ENCODE data around the gene ITGAD.

ITGAD gene

DNA sequence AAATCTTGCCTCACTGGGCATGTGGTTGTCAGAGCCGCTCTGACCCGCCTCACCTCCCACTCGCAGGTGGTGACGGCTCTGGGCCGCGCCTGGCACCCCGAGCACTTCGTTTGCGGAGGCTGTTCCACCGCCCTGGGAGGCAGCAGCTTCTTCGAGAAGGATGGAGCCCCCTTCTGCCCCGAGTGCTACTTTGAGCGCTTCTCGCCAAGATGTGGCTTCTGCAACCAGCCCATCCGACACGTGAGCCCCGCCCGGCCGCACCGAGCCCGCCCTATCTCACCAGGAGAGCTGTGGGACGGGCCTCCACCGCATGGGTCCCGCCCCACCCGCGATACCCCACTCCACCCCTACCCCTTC lies 82.8 kb downstream of the ITGAD start:
- DNase-seq (ENCODE audit: low read depth in 2 of 2) = no peak

All from stimulated activated CD4-positive, alpha-beta T cell treated with anti-CD3 and anti-CD28 coated beads, Interleukin-12 subunit alpha, Interleukin-12 subunit beta, amount 100 ng/mL, for 24 hours (primary cell).